Measurements from ENCODE around the gene DPP3.

DPP3 gene

DNA sequence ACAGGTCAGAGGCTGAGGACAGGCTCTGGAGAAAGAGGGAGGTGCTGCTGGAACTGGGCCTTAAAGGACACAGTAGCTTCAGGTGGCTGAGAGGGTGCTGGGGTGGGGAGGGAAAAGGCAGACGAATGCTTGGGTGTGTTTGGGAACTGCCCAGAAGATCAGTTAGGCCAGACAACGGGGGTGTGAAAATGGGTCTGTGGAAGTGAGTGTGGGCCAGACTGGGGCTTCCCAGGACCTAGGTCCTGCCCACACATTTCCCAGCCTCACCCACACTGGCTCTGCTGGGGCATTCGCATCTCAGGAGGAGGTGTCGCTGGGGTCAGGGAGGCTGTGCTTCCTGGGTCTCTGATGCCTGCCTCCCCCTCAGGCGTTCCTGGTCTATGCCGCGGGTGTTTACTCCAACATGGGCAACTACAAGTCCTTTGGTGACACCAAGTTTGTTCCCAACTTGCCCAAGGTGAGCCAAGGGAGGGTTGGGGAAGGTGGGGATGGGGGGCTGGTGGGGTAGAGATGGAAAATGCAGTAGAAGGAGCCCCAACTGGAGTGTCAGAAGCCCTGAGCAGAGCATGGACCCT, 4.7 kb downstream of the DPP3 start:
- no peak for DNase-seq (ENCODE audit: low read depth)

DNA sequence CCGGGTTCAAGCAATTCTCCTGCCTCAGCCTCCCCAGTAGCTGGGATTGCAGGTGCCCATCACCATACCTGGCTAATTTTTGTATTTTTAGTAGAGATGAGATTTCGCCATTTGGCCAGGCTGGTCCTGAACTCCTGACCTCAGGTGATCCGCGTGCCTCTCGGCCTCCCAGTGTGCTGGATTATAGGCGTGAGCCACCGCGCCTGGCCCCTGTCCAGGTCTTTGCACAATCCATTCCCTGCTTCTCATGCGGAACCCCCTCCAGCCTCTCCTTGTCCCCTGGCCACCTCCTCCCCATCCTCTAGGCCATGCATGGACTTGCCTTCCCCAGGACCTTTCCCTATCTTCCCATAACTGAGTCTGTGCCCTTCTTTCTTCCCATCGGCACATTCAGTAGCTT, 8.7 kb downstream of the DPP3 start:
- DNase-seq (ENCODE audit: low read depth), result no peak

DNA sequence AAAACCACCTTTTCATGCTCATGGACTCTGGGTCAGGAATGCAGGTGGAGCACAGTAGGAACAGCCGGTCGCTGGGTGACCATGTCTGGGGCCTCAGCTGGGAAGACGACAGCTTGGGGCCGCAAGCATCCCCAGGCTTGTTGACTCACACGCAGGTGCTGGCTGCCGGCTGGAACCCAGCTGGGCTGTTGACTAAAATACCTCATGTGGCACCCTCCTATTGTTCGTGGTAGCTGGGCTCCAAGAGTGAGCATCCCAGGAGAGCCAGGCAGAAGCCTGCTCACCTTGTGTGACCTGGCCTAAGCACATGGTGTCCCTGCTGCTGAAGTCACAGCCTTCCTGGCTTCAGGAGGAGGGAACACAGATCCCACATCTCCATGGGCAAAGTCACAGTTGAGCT, 9.4 kb downstream of the DPP3 start:
- DNase-seq (ENCODE audit: low read depth), result no peak

DNA sequence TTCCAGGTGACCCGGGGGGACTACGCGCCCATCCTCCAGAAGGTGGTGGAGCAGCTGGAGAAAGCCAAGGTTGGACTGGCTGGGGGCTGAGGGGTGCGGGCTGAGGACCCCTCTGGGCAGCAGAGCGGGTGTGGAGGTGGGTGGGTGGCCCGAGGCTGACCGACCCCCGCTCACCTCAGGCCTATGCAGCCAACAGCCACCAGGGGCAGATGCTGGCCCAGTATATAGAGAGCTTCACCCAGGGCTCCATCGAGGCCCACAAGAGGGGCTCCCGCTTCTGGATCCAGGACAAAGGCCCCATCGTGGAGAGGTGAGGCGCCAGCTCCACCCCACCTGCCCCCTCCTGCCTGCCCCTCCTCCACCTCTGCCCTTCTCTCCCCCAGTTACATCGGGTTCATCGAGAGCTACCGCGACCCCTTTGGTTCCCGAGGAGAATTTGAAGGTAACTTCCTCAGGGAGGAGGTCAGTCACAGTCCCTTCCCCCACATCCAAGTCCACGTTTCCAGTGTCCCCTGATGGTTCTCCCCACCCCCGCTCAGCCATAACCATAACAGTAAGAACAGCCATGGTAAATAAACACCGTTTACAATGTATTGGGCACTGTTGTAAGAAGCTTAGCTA, 11.2 kb downstream of the DPP3 start:
- no peak for DNase-seq (ENCODE audit: low read depth)

DNA sequence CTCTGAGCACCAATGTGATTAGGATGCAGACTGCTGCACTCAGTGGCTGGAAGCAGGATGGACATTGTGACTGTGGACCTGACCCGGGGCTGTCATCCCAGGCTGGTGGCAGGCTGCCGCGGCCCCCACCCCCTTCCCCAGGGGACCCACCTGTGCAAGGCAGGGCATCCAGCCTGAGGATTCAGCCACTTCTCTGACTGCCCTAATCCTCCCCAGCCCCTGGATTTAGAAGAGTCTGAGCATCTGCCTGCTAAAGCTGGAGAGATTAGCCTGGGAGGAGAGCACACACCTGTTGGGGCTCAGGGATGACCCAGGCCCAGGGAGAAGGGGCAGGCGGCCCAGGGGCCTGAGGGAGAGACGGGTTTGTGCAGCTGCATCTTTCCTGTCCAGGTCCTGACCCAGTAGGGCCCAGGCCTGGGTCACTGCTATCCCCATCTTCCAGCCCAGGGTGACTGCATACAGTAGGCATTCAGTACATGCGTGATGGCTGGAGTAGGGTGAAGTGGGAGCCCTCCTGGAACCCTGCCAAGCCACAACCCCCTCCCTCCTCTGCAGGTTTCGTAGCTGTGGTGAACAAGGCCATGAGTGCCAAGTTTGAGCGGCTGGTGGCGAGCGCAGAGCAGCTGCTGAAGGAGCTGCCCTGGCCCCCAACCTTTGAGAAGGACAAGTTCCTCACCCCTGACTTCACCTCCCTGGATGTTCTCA, 12.1 kb downstream of the DPP3 start:
- no peak for DNase-seq (ENCODE audit: low read depth)

DNA sequence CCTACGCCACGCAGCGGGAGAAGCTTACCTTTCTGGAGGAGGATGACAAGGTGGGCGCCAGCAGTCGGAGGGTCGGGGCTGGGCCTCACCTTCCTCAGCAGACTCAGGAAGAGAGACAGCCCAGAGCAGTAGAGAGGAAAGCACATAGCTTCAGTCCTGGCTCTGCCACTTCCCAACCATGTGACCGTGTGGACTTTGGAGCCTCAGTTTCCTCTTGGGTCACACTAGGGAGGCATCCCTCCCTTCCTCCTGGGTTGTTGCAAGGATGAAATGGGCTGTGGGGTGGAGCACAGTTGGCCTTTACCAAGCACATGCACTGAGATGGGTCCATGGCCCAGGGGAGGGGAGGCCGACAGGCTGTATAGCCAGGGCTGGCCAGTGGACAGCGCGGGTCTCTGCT, 12.9 kb downstream of the DPP3 start:
- DNase-seq (ENCODE audit: low read depth), result no peak

DNA sequence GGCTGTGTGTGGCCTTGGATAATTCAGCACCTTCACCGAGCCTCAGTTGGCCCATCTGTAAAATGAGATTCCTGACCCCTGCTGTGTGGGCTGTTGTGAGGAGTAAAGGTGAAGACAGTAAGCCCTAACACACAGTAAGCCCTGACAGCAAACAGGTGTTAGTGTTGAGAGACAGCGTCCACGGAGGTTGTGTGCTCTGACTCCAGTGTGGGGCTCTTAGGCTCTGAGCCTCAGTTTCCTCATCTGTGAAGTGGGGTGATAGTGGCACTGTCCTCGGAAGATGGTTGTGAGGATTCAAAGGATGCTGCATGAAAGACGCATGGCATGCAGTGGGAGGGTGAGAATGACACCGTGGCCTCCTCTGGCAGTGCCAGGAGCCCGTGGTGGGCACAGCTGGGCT, 14.2 kb downstream of the DPP3 start:
- no peak for DNase-seq (ENCODE audit: low read depth)

DNA sequence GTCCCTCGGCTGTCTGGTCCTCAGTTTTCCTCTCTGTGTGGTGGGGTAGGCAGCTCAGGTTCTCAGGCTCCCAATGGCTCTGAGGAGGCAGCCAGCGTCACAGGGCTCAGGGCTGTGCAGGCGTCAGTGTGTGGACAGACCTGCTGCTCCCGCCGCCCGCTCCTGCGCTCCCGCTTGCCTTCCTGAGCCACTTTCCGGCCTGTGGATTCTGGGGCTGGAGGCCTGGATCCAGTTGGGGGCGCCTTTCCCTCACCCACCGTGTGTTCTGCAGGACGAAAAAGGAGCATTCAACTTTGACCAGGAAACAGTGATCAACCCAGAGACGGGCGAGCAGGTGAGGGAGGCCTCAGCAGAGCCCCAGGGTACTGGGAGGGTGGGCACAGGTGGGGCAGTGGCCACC, 14.7 kb downstream of the DPP3 start:
- DNase-seq (ENCODE audit: low read depth), result no peak

DNA sequence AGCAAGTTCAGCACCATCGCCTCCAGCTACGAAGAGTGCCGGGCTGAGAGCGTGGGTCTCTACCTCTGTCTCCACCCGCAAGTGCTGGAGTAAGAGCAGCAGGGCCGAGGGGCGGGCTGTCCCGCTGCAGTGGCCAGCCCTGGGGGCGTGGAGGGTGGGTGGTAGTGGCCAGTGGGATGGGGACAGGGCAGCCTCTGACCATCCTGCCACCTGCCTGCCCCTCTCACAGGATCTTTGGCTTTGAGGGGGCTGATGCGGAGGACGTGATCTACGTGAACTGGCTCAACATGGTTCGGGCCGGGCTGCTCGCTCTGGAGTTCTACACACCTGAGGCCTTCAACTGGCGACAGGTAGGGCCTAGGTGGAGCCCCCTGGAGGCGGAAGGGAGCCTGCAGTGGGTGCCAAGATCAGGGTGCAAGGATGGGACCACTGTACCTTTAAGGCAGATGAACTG, 15.2 kb downstream of the DPP3 start:
- DNase-seq (ENCODE audit: low read depth), result no peak

DNA sequence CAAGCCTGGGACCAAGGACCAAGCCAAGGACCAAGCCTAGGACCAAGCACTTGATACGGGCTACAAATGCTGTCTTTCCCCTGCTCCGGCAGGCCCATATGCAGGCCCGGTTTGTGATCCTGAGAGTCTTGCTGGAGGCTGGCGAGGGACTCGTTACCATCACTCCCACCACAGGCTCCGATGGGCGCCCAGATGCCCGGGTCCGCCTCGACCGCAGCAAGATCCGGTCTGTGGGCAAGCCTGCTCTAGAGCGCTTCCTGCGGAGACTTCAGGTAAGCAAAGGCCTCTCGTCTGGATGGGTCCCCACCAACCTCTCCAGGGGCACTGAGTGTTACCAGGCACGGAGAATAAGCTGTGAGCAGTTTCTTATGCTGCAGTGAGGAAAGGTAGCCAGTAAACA, 17.0 kb downstream of the DPP3 start:
- DNase-seq (ENCODE audit: low read depth), result no peak

DNA sequence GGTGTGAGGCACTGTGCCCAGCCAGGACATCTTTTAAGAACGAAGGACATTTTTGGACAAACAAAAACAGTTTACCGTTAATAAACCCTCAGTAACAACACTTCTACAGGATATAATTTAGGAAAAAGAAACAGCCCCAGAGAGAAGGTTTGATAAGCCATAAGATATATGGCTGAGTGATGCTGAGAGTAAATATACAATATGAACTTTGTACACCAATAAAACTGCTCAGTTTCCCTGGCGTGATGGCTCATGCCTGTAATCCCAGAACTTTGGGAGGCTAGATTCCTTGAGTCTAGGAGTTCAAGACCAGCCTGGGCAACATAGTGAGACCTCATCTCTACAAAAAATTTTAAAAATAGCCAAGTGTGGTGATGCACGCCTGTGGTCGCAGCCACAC, 18.3 kb downstream of the DPP3 start:
- DNase-seq (ENCODE audit: low read depth), result no peak

DNA sequence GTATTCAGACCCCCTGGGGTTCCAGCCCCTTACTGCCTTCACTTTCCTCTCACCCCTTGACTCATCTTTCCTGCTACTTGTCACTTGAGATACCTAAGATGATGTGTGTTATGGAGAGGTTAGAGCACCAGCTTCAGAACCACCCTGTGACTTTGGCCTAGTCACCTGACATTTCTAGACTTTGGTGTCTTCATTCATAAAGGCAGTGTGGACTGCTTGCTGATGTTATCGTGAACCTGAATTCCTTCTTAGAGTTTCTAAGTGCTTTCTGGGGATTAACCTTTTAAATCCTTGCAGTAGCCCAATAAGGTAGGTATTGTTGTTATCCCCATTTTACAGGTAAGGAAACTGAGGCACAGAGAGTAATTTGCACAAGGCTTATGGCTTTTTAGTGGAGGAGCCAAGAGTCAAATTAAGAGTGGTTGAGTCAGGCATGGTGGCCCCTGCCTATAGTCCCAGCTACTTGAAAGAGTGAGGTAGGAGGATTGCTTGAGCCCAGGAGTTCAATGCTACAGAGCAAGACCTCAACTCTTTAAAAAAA, 25.1 kb downstream of the DPP3 start:
- DNase-seq (ENCODE audit: low read depth), result no peak

DNA sequence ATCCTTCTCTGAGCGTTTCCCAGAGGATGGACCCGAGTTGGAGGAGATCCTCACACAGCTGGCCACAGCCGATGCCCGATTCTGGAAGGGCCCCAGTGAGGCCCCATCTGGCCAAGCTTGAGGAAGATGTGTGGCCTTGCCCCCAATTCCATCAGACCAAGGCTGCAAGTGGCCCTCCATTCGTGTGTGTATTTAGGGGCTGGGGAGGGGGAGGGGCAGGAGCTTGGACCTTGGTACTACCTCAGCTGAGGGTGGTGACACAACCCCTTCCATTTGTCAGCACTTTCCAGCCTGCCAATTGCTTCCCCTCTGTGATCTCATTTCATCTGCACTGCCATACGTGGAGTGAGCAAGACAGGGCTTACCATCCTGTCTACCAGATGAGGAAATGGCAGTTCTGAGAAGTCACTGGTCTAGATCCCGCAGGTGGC, 28.9 kb downstream of the DPP3 start:
- DNase-seq (ENCODE audit: low read depth), result no peak

DNA sequence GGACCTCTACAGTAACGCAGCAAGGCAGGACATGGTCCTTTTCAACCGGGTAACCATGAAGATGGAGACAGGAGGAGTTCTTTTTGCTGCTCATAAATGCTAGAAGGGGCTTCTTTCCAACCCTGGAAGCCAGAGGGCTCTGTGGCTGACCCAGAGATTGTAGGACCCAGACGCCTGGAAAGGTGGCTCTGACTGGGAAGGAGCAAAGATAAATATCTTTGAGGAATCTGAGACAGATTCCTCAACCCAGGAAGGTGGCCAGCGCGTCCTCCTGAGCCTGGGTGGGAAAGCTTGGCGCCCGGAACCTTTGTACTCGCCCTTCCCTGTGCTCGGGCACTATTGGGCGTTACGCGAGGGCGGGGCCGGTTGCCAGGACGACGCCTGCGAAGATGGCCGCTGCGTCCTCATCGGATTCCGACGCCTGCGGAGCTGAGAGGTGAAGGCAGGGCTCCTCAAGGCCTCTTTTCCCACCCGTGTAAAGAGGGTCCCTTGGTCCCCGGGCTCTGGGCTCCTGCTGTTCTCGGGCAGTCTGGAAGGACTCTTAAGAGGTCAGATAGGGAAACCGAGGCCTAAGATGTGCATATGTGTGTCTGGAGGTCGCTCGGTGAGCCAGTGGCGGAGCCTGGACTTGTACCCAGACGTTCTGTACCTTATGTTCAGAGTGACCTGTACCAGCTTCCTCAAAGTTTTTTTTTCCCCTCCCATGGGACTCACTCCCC, 30.2 kb downstream of the DPP3 start, which contains the start of gene BBS1:
Gene BBS1, plus strand, starts transcription at position 365 of the 719 bp plus-strand sequence. Its CDS starts 25 bp downstream, at position 390.
- DNase-seq (ENCODE audit: low read depth), result peak; percentile 75

DNA sequence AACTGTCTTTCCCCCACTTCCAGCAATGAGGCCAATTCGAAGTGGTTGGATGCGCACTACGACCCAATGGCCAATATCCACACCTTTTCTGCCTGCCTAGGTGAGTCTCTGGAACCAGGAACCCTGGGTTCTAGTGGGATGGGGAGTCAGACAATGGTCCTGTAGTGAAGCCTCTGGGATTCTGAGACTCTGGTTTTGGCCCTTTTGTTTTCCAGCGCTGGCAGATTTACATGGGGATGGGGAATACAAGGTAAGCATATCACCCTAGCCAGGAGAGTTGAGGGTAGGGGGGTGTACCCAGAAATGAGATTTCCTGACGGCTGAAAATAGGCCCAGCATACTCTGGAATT, 30.7 kb downstream of the DPP3 start:
- DNase-seq (ENCODE audit: low read depth), result no peak

DNA sequence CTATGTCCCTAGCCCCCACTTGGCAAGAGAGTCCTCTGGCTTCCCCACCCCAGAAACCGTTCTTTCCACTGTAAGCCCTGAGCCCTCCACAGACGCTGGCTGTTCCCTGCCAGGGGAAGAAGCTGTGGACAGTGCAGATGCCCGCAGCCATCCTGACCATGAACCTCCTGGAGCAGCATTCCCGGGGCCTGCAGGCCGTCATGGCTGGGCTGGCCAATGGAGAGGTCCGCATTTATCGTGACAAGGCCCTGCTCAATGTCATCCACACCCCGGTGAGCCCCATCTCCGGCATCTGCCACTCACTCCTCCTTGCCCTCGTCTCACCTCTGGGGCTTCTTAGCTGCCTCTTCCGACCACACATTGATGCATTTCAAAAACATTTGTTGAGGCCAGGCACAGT, 43.4 kb downstream of the DPP3 start:
- DNase-seq (ENCODE audit: low read depth), result no peak

DNA sequence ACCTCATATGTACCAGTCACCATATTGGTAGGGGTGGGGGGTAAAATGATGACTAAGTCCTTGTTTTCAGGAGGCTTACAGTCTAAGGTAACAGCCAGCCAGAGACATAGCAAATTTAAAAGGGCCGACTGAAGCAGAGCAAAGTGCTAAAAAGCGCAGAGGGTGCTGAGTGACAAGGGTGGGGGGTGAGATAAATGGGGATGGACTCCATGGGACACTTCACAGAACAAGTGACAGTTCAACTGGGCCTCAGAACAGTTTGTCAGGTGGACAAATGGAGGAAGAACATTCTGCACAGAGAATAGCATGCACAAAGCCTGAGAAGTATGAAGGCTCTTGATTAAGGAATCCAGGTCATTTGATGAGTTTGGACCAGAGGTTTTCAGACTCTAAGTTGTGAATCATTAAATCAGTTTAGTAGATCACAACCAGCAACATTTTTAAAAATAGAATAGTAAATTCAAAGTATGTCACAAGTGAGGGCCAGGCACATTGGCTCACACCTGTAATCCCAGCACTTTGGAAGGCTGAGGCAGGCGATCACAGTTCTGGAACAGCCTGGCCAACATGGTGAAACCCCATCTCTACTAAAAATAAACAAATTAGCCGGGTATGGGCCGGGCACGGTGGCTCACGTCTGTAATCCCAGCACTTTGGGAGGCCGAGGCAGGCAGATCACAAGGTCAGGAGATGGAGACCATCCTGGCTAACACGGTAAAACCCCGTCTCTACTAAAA, 44.2 kb downstream of the DPP3 start:
- DNase-seq (ENCODE audit: low read depth), result no peak

DNA sequence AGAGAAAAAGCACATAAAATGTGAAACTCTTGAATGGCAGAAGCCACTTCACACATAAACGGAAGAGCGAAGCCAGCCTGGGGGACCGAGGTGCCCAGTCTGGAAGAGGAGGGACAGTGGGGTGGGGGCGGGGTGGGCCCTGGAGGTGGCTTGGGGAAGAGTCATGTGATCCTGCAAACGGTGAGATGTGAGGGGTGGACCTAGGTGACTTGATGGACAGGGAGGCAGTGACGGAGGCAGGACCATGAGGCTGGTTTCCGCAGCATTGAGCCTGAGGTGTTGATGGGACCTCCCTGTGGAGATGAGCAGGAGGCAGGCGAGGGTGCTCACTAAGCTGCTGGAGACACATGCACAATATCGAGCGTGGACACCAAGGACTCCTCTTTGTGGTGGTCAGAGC, 48.8 kb downstream of the DPP3 start:
- no peak for DNase-seq (ENCODE audit: low read depth)

DNA sequence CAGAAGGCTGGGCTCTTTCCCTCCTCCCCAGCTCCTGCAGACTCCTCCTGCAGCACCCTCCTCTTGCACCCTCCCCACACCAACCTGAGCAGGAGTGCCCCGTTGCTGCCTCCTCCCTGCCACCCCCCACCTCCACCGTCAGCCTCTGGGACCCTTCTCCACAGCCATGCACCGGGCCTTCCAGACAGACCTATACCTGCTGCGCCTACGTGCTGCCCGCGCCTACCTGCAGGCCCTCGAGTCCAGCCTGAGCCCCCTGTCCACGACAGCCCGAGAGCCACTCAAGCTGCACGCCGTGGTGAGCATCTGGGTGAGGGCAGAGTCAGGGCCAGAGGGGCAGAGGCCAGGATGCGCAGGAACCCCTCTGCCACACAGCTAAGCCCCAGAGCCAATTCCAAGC, 49.4 kb downstream of the DPP3 start:
- DNase-seq (ENCODE audit: low read depth), result no peak

DNA sequence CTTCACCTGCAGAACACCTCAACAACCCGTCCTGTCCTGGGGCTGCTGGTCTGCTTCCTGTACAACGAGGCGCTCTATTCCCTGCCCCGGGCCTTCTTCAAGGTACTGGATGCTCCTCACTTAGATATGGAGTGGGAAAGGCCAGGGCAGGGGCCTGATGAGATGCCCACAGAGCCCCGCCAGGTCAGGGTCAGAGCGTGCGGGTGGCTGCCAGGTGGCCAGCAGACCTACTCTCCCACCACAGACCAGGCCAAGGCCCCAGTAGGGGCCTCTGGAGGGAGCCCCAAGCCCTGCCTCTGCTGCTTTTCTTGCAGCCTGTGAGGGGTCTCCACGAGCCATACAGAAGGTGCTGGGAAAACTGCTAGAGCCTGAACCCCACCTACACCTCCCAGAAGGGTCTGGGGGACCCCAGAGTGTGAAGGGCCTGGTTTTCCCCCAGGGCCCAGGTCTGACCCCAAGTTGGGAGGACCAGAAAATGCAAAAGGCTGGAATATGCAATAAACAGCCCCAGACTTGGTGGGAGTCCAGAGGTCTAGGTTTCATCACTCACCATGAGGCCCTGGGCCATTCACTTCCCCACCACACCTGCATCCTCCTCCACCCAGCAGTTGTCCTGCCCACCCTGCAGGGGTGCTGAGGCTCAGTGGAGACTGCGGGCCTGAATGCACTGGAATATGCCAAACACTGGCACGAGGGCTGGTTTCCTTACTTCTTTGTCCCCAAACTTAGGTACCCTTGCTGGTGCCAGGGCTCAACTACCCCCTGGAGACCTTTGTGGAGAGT, 50.9 kb downstream of the DPP3 start:
- no peak for DNase-seq (ENCODE audit: low read depth)

DNA sequence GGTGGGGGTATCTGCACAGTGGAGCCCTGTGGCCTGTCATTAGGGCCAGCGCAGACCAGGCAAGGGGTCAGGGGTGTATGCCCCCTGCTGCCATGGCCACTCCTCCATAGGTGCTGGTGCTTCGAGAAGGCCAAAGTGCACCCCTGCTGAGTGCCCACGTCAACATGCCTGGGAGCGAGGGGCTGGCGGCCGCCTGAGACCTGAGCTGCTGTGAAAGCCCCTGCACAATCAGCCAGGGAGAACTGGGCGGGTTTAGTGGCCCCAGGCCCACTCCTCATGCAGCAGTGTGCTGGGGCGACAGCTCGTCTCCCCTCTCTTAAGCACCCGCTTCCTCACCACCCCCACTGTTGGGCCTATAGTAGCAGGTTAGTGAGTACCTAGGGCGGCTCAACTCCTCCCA, 51.6 kb downstream of the DPP3 start:
- no peak for DNase-seq (ENCODE audit: low read depth)

All from stimulated activated CD4-positive, alpha-beta T cell treated with anti-CD3 and anti-CD28 coated beads, Interleukin-2, amount 100 ng/mL, for 4 hours (primary cell).